ENCODE measurements around the gene RPS15.

RPS15 gene

DNA sequence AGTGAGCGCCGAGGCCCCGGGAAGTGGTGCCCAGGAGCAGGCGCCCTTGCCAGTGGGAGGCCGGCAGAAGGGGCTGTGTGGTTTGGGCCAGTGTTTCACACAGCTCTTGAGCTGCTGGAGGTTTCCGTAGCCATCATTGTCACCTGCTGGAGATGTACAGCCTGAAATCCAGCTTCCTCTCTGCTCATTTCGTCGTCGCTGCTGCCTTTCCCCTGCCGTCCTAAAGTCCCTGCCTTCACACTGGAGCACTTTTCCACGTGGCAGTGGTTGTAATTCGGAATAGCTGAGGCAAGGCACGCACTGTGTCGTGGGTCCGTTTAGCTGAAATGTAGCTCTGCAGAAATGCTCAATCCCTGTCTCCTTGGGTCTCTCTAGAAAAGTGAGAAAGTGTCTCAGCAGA, 17.6 kb upstream of the RPS15 start:
- no peak for DNase-seq (ENCODE audit: low spot score)

DNA sequence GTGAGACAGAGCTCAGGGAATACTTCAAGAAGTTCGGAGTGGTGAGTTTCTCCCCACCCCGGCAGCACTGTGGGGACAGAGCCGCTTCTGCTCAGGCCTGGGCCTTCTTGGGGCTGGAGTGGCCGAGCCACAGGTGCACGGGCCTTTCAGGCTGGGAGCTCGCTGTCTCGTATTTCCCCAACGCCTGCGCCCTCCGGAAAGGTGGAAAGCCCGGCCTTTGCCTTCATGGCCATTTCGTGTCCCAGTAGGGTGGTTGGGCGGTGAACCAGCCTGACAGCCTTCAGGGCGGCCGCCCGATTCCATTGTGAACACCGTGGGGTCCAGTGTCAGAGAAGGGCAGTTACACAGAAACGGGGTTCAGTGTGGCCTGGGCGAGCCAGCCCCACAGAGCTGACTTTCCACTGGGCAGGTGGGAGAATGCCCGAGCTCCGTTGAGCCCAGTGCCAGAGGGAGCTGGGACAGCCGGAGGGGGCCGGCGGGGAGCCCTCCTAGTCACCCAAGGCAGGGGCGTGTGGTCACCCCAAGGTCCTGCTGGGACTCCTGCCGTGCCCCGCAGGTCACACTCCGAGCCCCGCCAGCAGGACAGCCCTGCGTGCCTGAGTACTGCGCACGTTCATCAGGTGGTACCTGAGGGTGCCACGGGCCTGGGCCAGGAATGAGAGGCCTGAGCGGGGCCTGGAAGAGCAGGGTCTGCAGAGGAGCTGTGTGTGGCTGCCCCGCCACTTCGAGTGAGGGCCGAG, 16.8 kb upstream of the RPS15 start:
- no peak for DNase-seq (ENCODE audit: low spot score)

DNA sequence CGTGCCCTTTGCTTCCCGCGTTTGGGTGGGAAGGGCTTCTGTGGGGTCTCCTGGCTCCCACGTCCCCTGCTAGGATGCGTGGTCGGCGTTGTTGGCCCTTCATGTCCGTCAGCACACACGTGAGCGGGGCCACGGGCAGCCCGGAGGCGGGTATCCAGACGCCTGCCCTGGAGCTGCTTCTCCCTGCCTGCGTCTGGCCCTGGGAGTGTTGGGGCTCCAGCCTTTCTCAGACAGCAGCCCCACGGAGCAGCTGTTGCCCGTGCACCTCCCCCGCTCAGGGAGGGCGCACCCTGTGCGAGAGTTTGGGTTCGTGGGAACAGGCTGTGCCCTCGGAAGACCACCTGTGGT, 16.3 kb upstream of the RPS15 start:
- no peak for DNase-seq (ENCODE audit: low spot score)

DNA sequence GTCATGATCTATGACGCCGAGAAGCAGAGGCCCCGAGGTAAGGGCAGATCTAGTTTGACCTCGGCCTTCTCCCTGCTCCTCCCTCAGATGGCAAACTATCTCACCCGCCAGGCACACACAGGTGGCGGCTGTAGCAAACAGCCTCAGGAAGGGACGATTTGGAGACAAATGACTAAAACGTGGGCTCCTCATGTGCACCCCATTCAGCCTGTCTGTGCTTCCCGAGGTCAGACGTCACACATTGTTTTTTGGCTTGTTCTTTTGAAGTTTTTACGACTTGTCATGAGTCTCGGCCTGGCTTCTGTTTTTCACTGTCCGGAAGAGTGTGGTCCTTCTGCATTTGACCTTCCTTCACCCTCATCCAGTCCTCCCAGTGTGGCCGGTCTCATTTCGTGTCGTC, 15.8 kb upstream of the RPS15 start:
- no peak for DNase-seq (ENCODE audit: low spot score)

DNA sequence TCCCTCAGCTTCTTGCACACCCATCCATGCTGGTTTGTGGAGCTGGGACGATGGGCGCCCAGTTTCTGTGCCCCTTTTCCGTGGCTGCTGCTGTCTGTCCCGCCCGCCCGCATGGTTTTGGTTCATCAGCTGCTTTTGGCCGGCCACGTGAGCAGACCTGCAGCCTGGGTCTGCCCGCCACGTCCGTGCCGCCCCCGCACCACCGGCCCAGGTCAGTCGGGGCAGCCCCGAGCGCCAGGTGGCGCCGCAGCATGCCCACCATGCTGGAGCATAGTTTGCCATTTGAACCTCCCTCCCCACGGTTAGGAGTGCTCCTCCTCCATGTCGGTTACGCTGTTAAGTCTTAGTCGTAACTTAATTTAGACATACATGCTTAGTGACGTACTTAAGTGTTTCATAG, 15.3 kb upstream of the RPS15 start:
- no peak for DNase-seq (ENCODE audit: low spot score)

DNA sequence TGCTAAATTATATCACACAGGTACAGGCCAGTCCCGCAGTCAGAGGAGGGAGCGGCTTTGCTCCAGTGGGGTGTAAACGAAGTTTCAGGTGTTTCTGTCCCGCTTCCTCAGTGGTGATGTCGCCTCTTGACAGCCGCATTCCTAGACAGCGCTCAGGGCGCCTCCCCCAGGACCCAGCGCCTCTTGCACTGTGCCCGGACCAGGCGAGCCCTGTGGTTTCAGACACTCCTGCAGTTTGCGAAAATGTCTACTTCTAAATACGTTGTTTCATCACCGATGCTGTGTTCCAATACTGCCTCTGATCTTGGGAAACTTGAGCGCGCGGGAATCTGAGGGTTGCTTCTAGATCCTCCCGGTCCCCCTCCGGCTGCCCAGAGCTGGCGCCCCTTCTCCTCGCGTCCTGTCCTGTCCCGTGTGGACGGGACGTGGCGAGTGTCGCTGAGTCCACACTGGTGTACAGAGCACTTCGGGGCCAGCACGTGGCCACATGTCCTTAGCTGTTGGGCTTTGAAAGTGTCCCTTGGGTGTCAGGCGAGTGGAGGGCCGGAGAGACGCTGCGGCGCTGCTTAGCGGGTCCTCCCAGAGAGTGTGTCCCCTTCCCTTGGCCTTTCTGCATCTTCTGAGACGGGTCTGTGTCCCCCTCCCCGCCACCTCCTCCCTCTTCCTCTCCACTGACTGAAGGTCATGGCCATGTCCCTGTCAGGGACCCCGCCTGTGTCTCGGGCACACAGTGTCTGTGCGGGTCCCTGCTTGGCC, 14.6 kb upstream of the RPS15 start:
- no peak for DNase-seq (ENCODE audit: low spot score)

DNA sequence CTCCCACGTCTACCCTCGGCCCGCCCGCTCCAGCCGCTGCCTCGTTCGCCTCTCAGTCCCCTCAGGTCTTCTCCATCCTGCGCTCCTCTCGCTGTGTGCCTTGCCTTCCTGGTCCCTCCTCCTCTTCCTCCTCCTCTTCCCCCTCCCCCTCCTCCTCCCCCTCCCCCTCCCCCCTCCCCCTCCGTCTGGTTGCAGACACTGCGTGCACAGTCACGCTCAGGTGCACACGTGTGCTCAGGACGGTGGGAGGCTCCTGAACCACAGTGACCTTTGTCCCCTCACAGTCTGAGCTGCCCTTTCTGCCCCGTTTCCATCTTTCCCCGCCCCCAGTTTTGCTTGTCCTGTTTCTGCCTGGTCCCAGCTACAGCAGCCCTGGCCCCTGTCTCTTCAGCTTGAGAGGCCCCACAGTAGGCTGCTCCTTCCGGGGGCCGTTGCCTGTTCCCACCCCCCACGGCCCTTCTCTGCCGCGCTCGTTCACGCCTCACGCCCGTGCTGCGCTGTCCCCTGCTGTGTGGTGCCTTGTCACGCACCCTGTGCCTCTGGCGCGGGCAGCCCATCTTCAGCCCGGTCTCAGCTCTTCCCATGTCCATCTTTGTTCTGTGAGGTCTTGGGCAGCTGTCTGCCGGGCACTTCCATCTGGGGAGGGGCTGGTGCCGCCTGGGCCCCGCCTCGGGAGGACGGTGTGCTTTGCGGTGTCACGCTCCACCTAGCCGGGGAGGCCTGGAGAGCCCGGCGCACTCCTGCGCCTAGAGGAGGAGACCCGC, 13.8 kb upstream of the RPS15 start:
- DNase-seq (ENCODE audit: low spot score) = no peak

DNA sequence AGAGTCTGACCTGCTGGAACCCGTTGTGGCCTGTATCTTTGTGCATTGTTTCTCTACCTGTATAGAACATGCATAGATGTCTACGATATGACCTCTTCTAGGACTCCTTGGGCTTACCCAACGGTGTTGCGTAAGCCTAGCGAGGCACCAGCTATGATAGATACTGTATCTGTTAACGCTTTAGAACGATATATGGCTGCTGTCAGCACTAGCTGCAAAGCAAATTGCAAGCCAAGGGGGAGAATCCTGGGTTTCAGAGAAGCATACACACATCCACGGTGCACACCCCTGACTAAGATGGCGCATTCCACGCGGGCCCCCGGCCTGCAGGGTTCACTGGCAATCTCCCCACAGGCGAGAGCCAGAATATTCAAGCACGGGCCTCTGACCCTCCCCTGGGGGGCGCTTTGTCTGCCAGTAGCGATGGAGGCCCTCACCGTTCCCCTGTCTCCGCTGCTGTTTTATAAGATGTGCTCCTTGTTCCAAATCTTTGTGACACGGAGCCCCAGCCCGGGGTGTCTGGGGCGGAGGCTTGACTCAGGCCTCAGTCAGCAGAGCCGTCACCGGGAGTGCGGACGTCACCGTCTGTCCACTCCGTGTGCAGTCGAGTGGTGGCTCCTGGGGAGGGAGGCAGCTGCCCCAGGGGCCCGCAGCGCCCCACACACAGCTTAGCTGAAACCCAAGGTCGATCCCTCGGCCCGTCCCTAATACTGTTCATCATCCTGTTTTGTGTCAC, 12.9 kb upstream of the RPS15 start:
- DNase-seq (ENCODE audit: low spot score) = no peak

DNA sequence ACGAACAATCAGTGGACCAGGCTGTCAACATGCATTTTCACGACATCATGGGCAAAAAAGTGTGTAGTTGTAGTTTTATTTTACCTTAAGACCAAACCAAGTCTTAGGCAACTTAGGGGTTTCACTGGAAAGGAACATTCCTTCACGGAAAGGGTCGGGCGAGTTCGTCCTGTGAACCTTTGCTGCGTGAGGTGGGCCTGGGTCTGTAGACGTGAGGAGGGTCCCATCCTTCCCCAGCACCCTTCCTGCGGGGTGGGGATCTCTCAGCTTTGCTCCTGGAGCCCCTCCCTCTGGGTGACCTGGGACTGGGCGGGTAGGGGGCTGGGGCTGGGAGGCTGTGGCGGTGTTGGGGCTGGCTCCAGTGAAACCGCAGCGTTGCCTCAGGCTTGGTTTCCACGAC, 12.3 kb upstream of the RPS15 start:
- DNase-seq (ENCODE audit: low spot score) = no peak

DNA sequence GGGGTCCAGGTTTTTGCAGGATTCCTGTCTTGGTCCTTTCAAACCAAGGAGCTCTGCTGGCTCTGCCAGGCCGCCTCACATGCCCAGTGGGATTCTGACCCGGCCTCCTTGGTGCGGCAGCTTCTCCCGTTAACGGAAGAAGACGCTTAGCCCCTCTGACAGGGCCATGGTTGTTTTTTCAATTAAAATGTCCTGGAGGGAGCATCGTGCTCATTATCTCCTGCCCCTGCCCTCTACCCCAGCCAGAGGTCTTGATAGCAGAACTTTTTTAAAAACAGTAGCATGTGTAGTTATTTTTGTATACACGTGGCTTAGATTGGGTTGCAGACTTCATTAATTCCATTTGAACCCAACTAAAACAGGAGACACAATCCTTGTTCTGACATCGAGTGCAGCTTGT, 11.5 kb upstream of the RPS15 start:
- DNase-seq (ENCODE audit: low spot score) = no peak

DNA sequence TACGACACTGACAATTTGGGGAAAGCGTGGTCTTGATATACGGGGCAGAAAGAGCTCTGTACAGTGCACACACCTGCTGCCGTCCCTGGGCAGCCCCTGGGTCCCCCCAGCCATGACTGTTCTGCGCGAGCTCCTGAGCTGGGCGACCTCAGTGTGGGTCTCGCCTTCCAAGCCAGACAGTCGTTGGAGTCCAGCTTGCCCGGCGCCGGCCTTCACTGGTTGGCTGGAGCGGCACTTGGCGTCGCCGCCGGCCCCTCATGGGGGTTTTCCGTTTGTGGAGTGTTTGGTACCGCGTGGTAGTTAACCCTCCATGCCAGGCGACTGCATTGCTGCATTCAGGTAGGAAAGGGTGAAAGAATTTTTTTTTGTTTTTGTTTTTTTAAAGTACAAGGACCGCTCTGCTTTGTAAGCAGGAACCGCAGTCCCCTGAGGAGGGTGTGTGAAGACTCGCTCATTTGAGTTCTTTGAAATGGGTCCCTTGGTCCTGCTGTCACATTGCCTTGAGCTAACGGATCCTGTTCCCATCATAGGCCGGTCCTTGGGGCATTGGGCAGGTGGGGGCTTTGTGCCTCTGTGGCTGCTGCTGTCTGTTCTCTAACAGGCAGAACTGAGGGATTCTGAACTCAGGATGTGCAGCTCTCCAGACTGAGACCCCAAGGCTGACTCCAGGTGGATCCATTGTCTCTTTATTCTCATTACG, 10.8 kb upstream of the RPS15 start:
- DNase-seq (ENCODE audit: low spot score) = no peak

DNA sequence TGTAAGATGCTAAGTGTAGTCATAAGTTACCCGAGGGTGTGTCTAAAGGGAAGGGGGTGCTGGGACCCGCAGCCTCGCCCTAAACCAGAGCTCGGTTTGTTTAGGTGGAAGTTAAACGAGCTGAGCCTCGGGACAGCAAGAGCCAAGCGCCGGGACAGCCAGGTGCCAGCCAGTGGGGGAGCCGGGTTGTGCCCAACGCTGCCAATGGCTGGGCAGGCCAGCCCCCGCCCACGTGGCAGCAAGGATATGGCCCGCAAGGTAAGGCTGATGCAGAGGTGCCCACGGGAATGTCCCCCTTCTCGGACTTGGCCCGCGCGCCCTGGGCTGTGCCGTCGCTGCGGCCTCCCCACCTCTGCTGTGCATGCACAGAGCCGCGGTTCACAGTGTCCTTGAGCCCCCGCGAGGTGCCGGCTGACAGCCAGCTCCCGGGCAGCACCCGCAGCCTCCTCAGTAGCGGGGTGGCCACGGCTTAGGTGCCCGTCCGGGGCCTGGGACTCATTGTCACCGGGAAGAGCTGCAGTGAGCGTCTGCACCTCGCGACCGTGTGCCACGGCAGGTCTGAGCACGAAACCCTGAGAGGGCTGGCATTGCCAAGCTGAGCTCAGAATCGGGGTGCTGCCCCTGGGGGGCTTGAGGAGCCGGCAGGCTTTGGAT, 9.3 kb upstream of the RPS15 start:
- DNase-seq (ENCODE audit: low spot score) = no peak

DNA sequence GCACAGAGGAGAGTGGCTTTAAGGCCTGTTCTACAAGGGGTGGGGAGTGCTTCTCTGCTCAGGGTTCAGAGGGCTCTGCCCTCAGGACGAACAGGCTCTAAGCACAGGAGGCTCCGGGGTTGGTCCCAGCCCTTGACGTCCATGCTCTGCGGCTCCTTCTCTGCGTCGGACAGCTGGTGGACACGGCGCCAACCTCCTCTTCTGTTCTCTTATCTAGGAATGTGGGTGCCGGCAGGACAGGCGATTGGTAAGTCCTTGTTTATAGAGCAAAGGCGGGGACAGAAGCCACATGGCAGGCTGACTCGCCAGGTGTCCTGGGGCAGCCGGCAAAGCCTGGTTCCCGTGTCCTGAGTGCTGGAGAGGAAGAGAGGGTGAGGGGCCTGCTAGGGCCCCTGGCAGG, 8.4 kb upstream of the RPS15 start:
- no peak for DNase-seq (ENCODE audit: low spot score)

DNA sequence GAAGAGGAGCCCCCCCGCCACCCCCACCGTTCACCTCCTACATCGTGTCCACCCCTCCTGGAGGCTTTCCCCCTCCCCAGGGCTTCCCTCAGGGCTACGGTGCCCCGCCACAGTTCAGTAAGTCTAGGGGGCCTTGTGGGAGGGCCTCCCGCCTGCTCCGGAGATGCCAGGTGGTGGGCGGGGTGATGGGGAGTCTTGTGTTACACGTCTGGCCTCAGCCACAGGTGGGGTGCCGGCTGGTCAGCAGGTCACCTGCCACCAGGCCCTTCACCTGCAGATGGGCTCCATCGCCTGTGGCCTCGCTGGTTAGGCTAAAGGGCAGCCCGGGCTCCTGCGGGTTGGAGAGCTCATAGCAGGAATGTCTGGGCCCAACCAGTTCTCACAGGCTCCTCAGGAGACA, 8.0 kb upstream of the RPS15 start:
- no peak for DNase-seq (ENCODE audit: low spot score)

DNA sequence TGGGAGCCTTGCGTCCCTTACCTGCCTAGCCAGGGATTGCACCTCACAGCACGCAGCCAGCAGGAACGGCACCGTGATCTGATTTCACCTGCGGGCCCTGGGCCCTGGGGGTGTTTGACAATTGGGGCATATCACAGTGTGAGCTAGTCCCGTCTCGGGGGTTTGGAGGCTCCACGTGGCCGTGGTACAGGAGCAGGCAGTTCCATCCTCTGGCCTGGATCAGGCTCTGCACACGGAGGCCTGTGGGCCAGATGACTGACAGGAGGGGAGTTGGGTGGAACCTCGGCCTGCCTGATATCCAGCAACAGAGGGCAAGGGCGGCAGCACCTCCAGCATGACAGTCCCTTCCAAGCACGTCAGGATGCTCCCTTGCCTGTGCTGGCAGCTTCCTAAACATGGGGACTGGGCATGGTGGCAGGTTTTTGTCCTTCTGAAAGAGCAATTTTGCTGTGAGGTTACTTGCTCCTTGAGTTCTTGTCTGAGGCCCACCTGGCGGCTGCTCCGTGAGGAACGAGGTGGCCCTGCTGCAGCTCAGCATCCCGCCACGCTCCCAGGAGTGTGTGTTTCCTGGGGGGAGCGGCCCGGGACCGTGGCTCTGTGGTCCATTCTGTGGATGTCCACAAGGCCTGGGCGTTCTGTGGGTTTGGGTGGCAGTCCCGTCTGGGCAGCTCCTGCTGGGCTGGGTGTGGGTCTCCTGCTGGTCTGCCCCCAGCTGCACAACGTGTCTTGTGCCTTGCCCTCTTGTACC, 6.3 kb upstream of the RPS15 start:
- no peak for DNase-seq (ENCODE audit: low spot score)

DNA sequence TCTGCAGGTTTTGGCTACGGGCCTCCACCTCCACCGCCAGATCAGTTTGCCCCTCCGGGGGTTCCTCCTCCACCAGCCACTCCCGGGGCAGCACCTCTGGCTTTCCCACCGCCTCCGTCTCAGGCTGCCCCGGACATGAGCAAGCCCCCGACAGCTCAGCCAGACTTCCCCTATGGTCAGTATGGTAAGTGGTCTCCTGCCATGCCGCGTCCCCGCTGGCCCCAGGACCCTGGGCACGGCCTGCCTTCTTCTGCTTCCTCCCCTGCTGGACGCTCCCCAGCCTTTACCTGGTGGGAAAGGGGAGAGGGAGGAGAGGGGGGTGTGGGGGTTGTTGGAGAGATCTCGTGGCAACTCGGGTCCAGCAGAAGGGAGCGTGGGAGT, 5.7 kb upstream of the RPS15 start:
- no peak for DNase-seq (ENCODE audit: low spot score)

DNA sequence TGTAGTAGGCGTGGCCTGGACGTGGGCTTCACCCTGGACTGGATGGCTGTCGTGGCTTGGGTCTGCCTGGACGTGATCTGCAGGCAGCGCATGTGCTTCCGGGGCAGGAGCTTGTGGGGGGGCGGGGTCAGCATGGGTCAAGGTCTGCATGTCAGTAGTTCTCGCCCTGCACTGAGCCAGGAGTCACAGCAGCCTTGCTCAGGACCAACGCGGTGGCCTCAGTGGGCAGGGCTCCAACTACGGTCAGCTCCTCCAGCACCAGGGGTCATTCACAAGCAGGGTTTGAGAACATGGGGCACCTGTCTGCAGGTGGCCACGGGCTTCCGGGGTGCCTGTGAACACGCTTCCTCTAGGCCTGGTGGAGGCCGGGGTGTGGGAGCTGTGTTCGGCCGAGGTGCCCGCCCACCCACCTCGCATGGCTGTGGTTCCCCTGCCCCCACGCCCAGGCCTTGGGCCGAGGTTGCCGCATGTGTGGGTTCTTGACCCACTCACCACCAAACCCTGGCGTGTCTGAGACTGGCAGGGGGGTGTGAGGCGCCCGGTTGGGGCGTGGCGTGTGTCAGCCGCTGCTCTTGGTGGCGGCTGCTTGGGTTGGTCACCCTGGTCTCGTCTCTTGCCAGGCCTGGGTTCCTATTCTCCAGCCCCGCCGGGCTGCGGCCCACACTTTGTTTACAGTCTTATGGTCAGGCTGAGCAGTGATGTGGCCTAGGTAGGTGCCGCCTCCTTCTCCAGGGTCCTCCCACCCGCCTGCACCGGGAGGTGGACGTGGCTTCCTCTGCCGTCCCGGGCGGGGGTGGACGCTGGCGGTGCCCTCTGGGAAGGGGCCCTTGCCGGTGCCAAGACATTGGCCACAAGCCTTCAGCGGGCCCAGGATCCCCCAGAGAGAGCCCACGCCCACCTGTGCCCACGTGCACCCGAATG, 4.8 kb upstream of the RPS15 start:
- DNase-seq (ENCODE audit: low spot score) = no peak

DNA sequence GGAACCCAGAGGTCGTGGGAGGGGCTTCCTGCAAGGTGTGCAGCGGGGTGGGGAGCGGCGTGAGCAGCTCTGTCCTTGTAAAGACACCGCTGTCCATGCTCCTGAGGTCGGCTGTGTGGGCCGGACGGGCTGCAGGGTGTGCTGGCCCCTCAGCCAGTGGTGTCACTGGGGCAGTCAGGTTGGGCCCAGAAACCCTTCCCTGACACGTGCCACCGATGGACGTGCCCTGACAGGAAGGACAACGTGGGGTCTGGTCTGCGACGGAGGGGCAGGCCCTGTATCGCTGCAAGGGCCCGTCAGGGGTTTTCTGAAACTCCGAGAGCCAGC, 4.2 kb upstream of the RPS15 start:
- no peak for DNase-seq (ENCODE audit: low spot score)

DNA sequence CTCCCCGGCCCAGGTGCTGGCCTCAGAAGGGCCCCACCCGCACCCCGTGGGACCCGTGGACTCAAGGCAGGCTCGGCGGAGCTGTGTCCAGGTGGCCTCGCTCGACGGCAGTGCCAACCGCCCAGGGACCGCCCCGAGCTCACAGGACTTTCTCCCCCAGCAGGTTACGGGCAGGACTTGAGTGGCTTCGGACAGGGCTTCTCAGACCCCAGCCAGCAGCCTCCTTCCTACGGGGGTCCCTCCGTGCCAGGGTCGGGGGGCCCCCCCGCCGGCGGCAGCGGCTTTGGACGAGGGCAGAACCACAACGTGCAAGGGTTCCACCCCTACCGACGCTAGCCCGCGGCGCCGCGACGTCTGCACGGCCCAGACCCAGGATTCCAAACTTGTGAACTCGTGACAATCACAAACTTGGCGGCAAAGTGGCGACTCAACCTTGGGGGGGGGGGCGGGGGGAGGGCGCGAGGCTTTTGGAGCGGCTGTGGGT, 3.6 kb upstream of the RPS15 start:
- DNase-seq (ENCODE audit: low spot score) = no peak
